ENCODE data around the gene OSBPL2. TPM values are rescaled to one million over a fixed set of nuclear protein-coding genes. Genes with fewer than 3 reads are reported as not detected.

OSBPL2 gene
- total RNA-seq, 4 donors from 2014 or later: 48.4 to 65.1 (median 55.8) TPM

DNA sequence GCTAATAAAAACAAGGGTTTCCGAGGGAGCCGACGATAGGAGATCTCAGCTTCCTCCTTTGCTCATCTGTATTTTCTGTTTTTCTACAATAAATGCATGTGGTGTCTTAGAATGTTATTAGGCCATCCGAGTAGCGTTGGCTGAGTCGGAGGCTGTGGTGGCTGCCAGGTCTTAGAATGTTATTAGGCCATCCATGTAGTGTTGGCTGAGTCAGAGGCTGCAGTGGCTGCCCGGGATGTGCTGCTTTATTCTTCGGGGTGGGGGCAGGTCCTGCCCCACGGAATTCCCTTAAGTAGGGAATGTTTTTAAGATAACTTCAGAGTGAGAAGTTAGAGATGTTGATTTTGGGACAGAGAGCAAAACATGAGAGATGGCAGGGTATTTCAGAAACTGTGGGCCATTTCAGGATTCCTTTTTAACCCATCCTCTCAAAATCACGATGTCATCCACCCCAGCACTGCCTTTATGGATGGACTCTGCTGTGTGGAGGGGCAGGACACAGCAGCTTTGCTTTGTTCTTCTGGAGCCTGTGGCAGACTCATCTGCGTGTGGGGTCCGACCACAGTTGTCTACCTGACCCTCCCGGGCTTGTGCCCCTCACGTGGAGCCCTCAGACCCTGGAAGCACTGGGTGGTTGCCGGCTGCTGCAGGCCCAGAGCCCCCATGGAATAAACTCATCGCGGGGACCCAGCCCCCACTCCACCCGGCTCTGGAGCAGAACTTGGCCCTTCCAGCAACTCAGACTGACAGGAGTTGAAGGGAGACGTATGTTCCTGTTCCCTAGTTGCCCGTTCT, 20.4 kb downstream of the OSBPL2 start:
- peaks cover 0 to 20% (median 3%) of the 10 kb centered on the region in 3 donors for H3K4me1 ChIP-seq
- H3K27me3 ChIP-seq: no peaks in the 10 kb centered on the region
- peak overlapping the region in 1 of 4 donors; percentile 32 for H3K27ac ChIP-seq
- peaks cover 22 to 95% (median 43%) of the 10 kb centered on the region in 3 donors for H3K36me3 ChIP-seq
- intact Hi-C loops (cut with DNase I): no loop called here
- TF ChIP-seq, protein P1, sequence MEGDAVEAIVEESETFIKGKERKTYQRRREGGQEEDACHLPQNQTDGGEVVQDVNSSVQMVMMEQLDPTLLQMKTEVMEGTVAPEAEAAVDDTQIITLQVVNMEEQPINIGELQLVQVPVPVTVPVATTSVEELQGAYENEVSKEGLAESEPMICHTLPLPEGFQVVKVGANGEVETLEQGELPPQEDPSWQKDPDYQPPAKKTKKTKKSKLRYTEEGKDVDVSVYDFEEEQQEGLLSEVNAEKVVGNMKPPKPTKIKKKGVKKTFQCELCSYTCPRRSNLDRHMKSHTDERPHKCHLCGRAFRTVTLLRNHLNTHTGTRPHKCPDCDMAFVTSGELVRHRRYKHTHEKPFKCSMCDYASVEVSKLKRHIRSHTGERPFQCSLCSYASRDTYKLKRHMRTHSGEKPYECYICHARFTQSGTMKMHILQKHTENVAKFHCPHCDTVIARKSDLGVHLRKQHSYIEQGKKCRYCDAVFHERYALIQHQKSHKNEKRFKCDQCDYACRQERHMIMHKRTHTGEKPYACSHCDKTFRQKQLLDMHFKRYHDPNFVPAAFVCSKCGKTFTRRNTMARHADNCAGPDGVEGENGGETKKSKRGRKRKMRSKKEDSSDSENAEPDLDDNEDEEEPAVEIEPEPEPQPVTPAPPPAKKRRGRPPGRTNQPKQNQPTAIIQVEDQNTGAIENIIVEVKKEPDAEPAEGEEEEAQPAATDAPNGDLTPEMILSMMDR (IDR thresholded peaks at IDR 0.05): no peak
- no peak for DNase-seq
- 70 to 72% methylated on average over 10 to 14 of the region's 20 CpGs for WGBS, 2 donors
- H3K9me3 ChIP-seq: no peaks in the 10 kb centered on the region
- no peak overlapping the region for H3K4me3 ChIP-seq

DNA sequence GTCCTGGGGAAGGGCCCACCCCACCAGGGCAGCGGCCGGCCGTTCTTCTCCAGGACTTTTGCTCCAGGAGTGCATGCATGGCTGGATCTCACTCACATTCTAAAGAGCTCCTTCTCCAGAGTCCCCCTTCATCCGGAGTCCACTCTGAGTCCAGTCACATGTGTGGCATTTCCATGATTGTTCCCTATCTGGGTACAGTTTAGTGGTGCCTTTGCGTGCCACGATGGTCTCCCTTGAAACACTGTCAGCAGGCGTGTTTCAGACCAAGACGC, 20.9 kb downstream of the OSBPL2 start:
- Histone ChIP-seq H3K27me3 (no peaks in the 10 kb centered on the region), H3K9me3 (no peaks in the 10 kb centered on the region), H3K4me1 (peaks cover 0 to 15% (median 3%) of the 10 kb centered on the region in 3 donors), H3K27ac (peak overlapping the region in 1 of 4 donors; percentile 32), H3K4me3 (no peak overlapping the region), H3K36me3 (peaks cover 22 to 98% (median 47%) of the 10 kb centered on the region in 3 donors)
- intact Hi-C loops (cut with DNase I): no loop called here
- WGBS, 2 donors: 94% methylated on average over 6 of the region's 8 CpGs; no CpG with 5 or more reads in 1 of the 2 donors
- no peak for TF ChIP-seq POLR2A (IDR thresholded peaks at IDR 0.05)
- TF ChIP-seq, protein P1 (IDR thresholded peaks at IDR 0.05): no peak
- DNase-seq: no peak

- no peak overlapping the region for H3K4me3 ChIP-seq
- no peaks in the 10 kb centered on the region for H3K27me3 ChIP-seq
- no peak overlapping the region for H3K27ac ChIP-seq
- intact Hi-C loops (cut with DNase I): no loop called here
- H3K9me3 ChIP-seq: no peaks in the 10 kb centered on the region
- peaks cover 0 to 20% (median 6%) of the 10 kb centered on the region in 3 donors for H3K4me1 ChIP-seq
- no peak for TF ChIP-seq POLR2A (IDR thresholded peaks at IDR 0.05)
- TF ChIP-seq, protein P1 (IDR thresholded peaks at IDR 0.05): no peak
- 84 to 92% methylated on average over 6 to 7 of the region's 10 CpGs for WGBS, 2 donors
- DNase-seq: no peak
- peaks cover 22 to 100% (median 46%) of the 10 kb centered on the region in 3 donors for H3K36me3 ChIP-seq
Observed at GRCh38 chr20:62262064-62262463, 23.7 kb downstream of the OSBPL2 start.

- H3K9me3 ChIP-seq: no peaks in the 10 kb centered on the region
- no peak for DNase-seq
- H3K36me3 ChIP-seq: peaks cover 22 to 97% (median 40%) of the 10 kb centered on the region in 3 donors
- intact Hi-C loops (cut with DNase I): no loop called here
- no peak overlapping the region for H3K27ac ChIP-seq
- H3K27me3 ChIP-seq: no peaks in the 10 kb centered on the region
- H3K4me1 ChIP-seq: peaks cover 0 to 26% (median 6%) of the 10 kb centered on the region in 3 donors
- WGBS, 2 donors: 92 to 93% methylated on average over 10 to 14 of the region's 14 CpGs
- H3K4me3 ChIP-seq: no peak overlapping the region
- no peak for TF ChIP-seq POLR2A (IDR thresholded peaks at IDR 0.05)
- TF ChIP-seq, protein P1 (IDR thresholded peaks at IDR 0.05): no peak
Observed at GRCh38 chr20:62263396-62263795, 25.1 kb downstream of the OSBPL2 start.

GRCh38 chr20:62265365-62265764, 27.0 kb downstream of the OSBPL2 start:
- no peak for DNase-seq
- 88 to 100% methylated on average over 1 of the region's 1 CpG for WGBS, 2 donors
- no peak overlapping the region for H3K4me3 ChIP-seq
- no peaks in the 10 kb centered on the region for H3K27me3 ChIP-seq
- intact Hi-C loops (cut with DNase I): no loop called here
- peaks cover 0 to 19% (median 6%) of the 10 kb centered on the region in 3 donors for H3K4me1 ChIP-seq
- no peaks in the 10 kb centered on the region for H3K9me3 ChIP-seq
- TF ChIP-seq POLR2A (IDR thresholded peaks at IDR 0.05): no peak
- TF ChIP-seq, protein P1 (IDR thresholded peaks at IDR 0.05): no peak
- no peak overlapping the region for H3K27ac ChIP-seq
- peaks cover 13 to 96% (median 29%) of the 10 kb centered on the region in 3 donors for H3K36me3 ChIP-seq

All from esophagus squamous epithelium (tissue), 5 donors.